T-helper 1 cell treated with Interleukin-12 subunit alpha and Interleukin-12 subunit beta and Interleukin-4 antibody, amounts not matched to agents 30 ng/mL and 1 ng/mL, for 36 hours (primary cell): ENCODE data around the gene ZNF804A. TPM values are rescaled to one million over a fixed set of nuclear protein-coding genes. Genes with fewer than 3 reads are reported as not detected.
"Not testable (repeated sequence)": the region's sequence is repeated elsewhere in the genome, so short reads cannot be mapped to it uniquely, and the experiment has no call there.

ENCODE experiments used
- intact Hi-C: fragments of 100-400 bp; cut with micrococcal nuclease; formaldehyde crosslinking; loops from one replicate; pipeline ENCODE4 v1.15.1; 2024
- total RNA-seq: library from RNA; stranded (reverse); gene quantifications from 2 replicates; pipeline ENCODE4 v1.2.3, GENCODE V29; 2022

ZNF804A gene
- total RNA-seq, 1 donor from 2014 or later: not detected

- intact Hi-C loops: no loop called here
These were observed 123.6 kb downstream of the ZNF804A start for GRCh38 chr2:184721881-184722280.

GRCh38 chr2:184727813-184728212, 129.5 kb downstream of the ZNF804A start:
- intact Hi-C loops: no loop called here

- intact Hi-C loops: no loop called here
These were observed 130.1 kb downstream of the ZNF804A start for GRCh38 chr2:184728411-184728810.

GRCh38 chr2:184729581-184729980, 131.3 kb downstream of the ZNF804A start:
- intact Hi-C loops: no loop called here

- intact Hi-C loops: no loop called here
These were observed 132.0 kb downstream of the ZNF804A start for GRCh38 chr2:184730288-184730687.

- intact Hi-C loops: no loop called here
These were observed 136.0 kb downstream of the ZNF804A start for GRCh38 chr2:184734338-184734737.

- intact Hi-C loops: no loop called here
These were observed 137.3 kb downstream of the ZNF804A start for GRCh38 chr2:184735611-184736010.

GRCh38 chr2:184743096-184743495, 144.8 kb downstream of the ZNF804A start:
- intact Hi-C loops: no loop called here

GRCh38 chr2:184756161-184756560, 157.8 kb downstream of the ZNF804A start:
- intact Hi-C loops: no loop called here

- intact Hi-C loops: no loop called here
These were observed 158.6 kb downstream of the ZNF804A start for GRCh38 chr2:184756885-184757284.

GRCh38 chr2:184759557-184760255, 161.4 kb downstream of the ZNF804A start:
- intact Hi-C loops: not testable (repeated sequence)

- intact Hi-C loops: no loop called here
These were observed 162.6 kb downstream of the ZNF804A start for GRCh38 chr2:184760931-184761330.

- intact Hi-C loops: no loop called here
These were observed 167.0 kb downstream of the ZNF804A start for GRCh38 chr2:184765112-184765895.

- intact Hi-C loops: no loop called here
These were observed 168.7 kb downstream of the ZNF804A start for GRCh38 chr2:184767059-184767458.

GRCh38 chr2:184769023-184769422, 170.7 kb downstream of the ZNF804A start:
- intact Hi-C loops: no loop called here

GRCh38 chr2:184769686-184770085, 171.4 kb downstream of the ZNF804A start:
- intact Hi-C loops: no loop called here

- intact Hi-C loops: no loop called here
These were observed 181.4 kb downstream of the ZNF804A start for GRCh38 chr2:184779777-184780176.

- intact Hi-C loops: no loop called here
These were observed 182.1 kb downstream of the ZNF804A start for GRCh38 chr2:184780384-184780783.

- intact Hi-C loops: no loop called here
These were observed 182.6 kb downstream of the ZNF804A start for GRCh38 chr2:184780944-184781343.

GRCh38 chr2:184783576-184783975, 185.2 kb downstream of the ZNF804A start:
- intact Hi-C loops: no loop called here

GRCh38 chr2:184793176-184793575, 194.8 kb downstream of the ZNF804A start:
- intact Hi-C loops: no loop called here

- intact Hi-C loops: no loop called here
These were observed 201.1 kb downstream of the ZNF804A start for GRCh38 chr2:184799379-184799778.

- intact Hi-C loops: no loop called here
These were observed 216.1 kb downstream of the ZNF804A start for GRCh38 chr2:184814421-184814820.
